GM12873 (cell line): ENCODE measurements around the gene ZNF630.

Experiments
- TF ChIP-seq, protein P1 (sequence below): IDR thresholded peaks from 2 replicates; pipeline ENCODE4 v1.5.1; 2012; ENCODE audit warnings: low read depth, mild to moderate bottlenecking, moderate library complexity, low read length, control low read depth; ENCODE audit not compliant: insufficient read depth; ENCODE audit errors: missing control alignments

ZNF630 gene

DNA sequence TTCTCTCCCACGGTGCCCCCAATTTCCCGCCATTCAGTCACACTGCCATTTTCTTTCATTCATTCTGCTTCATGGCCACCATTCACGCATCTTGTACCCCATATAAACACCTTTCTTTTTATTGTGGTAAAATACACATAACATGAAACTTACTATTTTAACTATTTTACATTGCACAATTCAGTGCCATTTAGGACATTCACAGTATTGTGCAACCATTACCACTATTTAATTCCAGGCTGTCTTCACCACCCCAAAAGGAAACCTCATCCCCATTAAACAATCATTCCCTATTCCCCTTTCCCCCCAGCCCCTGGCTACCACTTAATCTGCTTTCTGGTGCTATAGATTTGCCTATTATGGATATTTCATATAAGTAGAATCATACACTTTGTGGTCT, 48.7 kb downstream of the ZNF630 start:
- TF ChIP-seq, protein P1, sequence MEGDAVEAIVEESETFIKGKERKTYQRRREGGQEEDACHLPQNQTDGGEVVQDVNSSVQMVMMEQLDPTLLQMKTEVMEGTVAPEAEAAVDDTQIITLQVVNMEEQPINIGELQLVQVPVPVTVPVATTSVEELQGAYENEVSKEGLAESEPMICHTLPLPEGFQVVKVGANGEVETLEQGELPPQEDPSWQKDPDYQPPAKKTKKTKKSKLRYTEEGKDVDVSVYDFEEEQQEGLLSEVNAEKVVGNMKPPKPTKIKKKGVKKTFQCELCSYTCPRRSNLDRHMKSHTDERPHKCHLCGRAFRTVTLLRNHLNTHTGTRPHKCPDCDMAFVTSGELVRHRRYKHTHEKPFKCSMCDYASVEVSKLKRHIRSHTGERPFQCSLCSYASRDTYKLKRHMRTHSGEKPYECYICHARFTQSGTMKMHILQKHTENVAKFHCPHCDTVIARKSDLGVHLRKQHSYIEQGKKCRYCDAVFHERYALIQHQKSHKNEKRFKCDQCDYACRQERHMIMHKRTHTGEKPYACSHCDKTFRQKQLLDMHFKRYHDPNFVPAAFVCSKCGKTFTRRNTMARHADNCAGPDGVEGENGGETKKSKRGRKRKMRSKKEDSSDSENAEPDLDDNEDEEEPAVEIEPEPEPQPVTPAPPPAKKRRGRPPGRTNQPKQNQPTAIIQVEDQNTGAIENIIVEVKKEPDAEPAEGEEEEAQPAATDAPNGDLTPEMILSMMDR, result no peak

DNA sequence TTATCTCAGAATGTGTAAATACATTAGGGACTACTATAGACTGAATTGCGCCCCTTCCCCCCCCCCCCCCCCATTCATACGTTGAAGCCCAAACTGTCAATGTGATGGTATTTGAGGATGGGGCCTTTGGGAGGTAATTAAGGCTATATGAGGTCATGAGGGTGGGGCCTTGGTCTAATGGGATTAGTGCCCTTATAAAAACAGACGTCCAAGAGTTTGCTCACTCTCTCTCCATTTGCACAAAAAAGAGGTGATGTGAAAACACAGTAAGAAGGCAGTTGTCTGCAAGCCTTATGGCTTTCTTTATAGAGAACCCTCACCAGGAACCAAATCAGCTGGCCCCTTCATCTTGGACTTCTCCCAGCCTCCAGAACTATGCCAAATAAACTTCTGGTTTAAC, 49.3 kb downstream of the ZNF630 start:
- TF ChIP-seq, protein P1, result no peak

DNA sequence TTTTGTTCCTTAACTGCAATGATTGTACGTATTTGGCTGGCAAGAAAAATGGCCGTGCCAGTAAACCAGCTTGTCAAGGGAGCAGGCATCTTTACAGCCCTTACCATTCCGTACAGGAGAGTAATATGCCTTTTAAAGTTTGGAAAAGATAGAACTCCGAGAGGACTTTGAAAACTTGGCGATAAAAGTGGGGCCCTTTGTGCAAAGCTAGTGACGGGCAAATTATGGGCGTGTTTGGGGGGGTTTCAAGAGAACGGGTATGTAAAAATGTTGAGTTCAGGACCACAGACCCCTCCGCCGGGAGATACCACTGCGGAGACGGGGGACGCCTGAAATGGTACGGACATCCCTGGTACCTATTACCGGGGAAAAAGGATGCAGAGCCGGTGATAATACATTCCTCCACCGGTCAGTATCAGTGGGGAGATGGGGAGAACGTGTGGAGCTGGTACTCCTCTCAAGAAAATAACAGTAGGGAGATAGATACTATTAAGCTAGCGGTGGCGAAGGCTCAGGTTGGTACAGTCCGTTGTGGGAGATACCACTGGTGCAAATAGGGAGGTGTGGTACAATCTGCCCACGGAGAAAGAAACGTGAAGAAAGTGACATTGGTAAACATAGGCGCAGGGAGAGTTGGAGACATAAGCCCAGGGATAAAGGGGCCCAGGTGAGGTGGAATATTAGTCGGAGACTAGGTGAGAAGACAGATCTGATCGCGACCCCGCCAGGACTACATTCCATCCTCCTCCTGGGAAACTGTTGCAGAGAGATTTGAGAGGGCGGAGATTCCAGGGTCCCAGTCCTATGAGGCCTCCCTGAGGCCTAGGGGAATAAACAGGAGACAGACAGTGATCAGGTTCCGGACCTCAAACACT, 50.2 kb downstream of the ZNF630 start:
- TF ChIP-seq, protein P1, result no peak
